Measurements from ENCODE around the gene CXorf38.

- no peak for TF ChIP-seq L3MBTL2 (conservative IDR thresholded peaks at IDR 0.05)
- TF ChIP-seq HDGF (IDR thresholded peaks at IDR 0.05; ENCODE audit: borderline replicate concordance): no peak
- TF ChIP-seq, protein P1, sequence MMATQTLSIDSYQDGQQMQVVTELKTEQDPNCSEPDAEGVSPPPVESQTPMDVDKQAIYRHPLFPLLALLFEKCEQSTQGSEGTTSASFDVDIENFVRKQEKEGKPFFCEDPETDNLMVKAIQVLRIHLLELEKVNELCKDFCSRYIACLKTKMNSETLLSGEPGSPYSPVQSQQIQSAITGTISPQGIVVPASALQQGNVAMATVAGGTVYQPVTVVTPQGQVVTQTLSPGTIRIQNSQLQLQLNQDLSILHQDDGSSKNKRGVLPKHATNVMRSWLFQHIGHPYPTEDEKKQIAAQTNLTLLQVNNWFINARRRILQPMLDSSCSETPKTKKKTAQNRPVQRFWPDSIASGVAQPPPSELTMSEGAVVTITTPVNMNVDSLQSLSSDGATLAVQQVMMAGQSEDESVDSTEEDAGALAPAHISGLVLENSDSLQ (IDR thresholded peaks at IDR 0.05): no peak
- TF ChIP-seq SP1 (IDR thresholded peaks at IDR 0.05): no peak
Observed at GRCh38 chrX:40607381-40607780, 40.0 kb downstream of the CXorf38 start.
